GM19193 (cell line): ENCODE measurements around the gene LIX1L.

Experiments used
- POLR2A ChIP-seq: IDR thresholded peaks from 4 replicates; pipeline ENCODE4 v1.6.1; 2011; ENCODE audit not compliant: insufficient read depth, insufficient read length; ENCODE audit errors: extremely low read depth

Gene LIX1L

DNA sequence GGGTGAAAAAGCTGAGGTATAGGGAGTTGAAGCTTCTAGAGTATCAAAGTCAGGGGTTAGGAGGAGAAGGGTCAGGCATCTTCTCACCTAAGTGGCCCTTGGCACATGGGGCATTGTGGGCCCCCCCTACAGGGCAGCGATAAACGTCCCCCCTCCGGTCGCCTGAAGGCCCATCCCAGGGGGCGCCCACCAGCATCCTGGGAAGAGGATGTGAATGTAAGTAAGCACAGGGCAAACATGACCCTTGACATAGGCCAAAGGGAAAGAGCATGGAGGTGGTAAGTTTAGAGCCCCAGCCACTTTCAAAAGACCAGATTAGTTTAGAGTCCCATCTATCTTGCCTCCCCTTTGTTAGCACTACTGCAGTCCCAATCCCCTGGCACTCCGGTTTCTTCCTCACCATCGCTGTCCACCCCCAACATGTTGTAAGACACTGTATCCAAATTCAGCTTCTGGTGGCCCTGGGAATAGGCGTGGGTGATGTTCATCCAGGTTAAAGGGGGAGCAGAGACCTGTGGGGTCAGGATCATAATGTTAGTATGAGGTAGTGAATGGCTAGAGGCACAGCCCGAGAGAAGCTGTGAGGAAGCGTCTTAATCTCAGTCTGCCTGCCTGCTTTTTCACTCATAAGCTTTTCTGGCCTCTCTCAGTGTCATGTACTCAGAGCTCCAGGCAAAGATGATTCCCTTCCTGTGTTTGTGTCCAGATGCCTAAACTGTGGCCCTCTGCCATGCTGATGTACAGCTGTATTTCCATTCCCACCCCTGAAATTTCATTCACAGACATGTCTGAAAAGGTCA, 50.7 kb downstream of the LIX1L start:
- no peak for TF ChIP-seq POLR2A

DNA sequence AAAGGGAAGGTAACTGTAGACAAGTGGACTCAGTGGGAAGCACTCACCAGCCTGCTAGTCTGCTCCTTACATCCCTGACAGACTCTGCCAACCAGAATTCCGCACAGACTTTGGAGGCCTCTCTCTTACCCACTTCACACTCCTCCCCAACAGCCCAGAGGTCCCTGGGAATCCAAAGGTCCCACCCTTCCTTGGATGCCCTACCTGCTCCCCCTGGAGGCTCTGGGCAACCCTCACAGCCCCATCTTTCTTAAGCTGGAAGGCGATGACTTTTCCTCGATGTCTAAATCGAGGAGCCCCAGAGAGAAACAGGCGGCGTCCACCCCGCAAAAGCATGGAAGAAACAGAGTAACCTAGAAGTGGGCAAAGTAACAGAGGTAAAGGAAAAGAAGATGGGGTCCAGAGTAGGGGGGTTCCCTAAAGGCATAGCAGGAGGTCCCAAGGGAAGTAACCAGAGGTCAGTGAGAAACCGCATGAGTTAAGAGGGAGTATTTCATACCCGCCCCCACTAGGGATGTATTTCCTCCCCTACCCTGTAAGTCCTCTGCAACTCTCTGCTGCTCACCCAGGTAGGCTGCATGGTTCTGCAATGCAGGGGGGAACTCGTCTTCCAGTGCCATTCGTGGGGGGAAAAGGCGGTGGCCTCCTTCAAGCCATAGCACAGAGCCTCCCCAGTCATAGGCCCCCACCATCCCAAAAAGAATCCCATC, 56.4 kb downstream of the LIX1L start:
- TF ChIP-seq POLR2A, result no peak

DNA sequence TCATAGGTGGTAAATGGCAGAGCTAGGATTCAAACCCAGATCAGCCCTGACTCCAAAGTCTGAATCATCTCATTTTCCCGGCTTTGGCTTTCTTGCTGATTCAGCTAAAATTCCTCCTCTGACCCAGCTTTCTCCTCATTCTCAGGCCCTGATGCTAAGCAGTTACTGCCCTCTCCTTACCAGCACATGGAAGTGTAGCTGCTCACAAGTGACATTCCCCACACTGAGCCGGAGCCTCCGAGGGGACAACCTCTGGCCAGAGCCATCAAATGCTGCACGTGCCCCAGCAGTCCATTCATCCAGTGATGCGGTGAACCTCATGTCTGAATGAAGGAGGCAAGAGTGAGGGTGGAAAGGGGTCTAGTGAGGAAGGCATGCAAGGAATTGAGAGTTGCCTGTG, 59.1 kb downstream of the LIX1L start:
- TF ChIP-seq POLR2A, result no peak

DNA sequence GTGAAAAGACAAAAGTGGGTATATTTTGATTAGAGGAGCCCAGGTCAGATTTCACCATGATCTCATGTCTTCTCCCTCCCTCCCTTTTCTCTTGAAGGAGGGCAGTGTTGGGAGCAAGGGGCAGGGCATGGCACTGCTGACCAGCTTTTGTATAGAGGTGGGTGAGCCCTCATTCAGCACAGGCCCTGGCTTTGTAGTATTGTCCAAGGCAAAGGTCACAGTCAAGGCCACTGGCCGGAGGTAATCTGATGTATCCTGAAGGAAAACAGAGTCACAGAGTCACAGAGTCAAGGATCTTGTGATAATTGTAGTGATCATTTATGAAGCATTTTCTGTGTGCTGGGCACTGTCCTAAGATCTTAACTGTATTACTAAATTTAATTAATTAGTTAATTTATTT, 59.8 kb downstream of the LIX1L start:
- TF ChIP-seq POLR2A, result no peak

DNA sequence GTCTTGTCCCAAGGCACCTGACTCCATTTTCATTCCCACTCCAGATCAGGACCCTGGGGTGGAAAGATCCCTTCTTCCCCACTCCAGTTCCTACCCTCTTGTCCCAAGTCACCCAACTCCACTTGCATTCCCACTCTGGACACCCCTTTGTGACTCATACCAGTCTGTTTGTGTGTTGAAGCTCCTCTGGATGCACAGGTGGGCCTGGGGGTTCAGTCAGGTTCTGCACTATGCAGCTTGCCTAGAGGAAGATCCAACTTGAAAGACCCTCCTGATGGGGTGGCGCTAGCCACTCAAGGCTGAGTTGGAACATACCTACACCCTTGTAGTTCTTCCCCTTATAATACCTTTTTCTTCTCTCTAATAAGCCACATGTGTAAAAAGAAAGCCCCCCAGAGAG, 62.3 kb downstream of the LIX1L start:
- no peak for TF ChIP-seq POLR2A

DNA sequence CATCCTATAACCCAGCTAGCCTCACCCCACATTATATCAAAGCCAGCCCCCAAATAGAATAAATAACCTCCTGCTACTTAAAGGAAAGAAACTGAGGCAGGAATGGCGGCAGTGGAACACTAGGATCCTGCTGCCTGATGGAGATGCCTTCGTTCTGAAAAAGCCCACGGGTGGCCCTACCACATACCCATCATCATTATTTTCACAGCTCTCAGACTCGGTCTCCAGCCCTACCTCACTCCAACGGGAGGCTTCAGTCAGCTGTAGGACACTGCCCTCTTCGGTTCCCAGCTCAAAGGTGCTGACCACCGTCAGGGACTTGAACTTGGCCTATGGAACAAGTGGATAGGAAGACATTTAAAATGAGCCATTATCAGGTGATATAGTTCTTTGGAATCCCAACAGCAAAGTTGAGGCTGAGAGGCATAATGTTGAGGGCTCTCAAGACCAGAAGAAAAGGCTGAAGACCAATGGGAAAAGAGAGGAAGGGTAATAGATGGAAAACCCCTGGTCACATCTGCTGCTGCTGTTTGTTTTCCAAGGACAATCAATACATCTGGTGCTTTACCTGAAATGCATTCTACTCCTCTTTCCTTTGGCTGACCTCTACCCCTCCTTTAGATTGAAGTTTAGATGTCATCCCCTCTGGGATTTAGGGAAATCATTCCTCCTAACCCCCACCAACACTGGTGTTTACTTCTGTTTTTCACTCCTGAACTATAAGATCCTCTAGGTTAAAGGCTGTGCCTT, 64.3 kb downstream of the LIX1L start:
- TF ChIP-seq POLR2A, result no peak

DNA sequence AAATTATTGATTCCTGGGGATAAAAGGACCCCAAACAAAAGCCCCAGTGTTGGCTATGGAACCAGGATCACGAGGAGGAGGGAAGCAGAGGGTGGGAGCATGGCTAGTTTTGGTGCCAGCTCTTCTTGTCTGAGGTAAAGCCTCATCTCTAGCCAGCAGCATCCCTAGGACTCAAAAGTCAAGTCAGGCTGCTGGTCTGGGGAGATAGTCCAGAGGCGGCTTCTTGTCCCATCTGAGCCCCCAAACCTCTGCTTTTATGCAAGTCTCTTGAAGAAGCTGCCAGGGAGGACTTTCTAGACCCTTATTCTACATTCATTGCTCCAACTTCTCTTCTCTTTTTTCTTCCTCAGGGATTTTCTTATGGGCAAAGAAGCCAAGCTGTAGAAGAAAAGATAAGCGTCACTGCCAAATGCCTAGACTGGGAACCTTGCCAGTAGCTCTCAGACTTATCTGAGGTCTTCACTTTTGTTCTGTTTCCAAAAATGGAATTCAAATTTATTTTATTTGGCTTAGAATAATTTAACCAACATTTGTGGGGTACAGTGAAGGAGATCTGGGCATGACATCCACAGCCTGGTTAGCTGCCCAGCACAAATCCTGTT, 65.2 kb downstream of the LIX1L start:
- TF ChIP-seq POLR2A, result no peak

DNA sequence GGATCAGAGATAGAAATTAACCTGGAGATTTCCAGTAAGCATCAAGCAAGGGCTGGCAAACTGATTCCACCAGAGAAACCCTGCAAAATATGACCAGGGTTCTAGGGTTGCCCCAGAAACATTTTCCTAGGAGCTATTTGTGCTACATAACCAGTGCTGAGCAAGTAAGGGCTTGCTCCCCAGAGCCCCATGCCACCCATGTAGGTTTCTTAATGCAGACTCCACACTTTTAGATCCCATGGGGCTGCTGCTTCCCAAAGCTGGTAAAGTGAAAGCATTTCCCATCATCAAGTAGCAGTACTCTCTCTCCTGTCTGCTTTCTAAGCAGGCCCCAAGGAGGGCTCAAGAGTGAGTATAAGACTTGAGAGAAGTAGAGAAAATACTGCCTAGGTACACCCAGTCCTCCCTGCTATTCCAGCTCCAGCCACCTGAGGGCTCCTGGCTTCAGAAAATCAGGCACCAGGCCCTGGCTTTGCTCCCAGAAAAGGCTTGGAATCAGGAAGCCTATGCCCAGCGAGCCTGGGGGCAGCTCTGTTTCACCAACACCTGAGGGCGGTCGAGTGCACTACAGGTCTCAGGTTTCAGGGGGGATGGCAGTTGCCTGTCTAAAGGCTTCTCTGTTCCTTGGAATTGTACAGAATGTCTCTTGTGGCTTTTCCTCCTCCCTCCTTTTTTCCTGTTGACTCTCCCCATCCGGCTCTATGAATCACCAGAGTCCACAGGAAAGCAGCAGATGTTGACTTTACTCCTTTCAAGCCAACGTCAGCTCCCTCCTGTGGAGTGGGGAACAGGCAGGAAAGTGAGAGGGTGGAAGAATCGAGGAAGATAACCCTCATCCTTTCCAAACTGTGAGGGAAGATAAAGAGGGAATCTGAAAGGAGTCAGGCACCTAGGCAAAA, 66.0 kb downstream of the LIX1L start:
- TF ChIP-seq POLR2A, result no peak

DNA sequence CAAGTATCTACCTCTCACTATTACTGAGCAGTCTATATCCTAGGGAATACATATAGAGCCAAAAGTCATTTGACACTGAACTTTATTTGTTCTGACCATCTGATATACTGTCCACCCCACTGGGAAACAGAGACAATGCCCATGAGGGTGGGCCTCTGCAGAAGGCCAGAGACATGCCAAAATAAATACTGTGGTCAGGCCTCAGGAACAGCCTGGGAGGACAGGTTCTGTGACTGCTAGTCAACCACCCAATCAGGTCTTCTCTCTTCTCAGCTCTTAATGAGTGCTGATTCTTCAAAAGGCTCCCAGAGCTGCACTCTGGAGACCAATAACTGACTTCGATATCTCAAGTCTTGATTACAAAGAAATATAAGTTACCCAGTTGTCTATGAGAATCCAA, 66.7 kb downstream of the LIX1L start:
- TF ChIP-seq POLR2A, result no peak

DNA sequence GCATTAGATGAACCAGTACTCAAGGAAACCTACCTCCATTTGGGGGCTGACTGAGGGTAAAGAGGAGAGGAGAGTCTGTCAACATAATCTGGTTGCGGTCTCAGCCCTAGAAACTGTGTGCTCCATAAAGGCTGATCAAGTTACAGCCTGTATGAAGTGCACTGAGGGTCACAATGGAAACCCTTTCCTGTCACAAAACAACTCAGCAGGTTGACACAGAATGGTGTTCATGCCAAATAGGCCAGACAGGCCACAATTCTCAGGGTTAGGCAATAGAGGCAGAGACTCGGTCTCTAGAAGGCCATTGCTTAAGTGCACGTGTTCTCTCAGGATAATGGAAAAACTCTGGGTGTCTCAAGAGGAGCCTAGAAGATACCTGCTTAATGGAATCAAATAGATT, 68.1 kb downstream of the LIX1L start:
- no peak for TF ChIP-seq POLR2A

DNA sequence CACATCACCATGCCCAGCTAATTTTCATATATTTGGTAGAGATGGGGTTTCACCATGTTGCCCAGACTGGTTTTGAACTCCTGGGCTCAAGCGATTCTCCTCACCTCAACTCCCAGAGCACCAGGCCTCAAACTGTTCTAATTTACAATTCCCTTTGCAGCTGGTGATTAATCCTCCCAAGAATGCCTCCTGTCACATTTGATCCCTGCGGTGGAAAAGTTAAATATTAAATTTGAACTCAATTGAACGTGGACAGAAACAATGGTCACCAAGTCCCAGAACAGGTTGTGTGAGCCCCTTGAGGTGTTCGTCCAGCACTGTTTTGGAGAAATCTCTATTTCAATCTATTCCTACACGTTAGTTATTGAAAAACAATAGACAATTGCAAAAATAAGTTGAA, 70.2 kb downstream of the LIX1L start:
- TF ChIP-seq POLR2A, result no peak

DNA sequence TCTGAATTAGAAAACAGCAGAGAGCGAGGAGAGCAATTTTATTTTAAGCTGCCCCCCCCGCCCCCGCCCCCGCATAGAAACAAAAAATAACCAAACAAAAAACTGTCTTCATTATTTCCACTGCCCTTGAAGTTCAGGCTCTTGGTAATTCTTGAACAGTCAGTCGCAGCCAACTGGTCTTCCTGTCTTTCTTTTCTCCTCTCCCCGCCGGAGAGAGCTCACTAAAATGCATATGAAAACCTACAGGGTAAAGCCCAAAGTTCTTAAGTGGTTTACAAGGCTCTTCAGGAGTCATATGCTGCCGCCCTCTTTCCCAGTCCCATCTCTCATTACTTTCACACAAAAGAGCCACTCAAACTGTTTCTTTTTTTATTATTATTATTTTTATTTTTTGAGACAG, 71.0 kb downstream of the LIX1L start:
- no peak for TF ChIP-seq POLR2A

DNA sequence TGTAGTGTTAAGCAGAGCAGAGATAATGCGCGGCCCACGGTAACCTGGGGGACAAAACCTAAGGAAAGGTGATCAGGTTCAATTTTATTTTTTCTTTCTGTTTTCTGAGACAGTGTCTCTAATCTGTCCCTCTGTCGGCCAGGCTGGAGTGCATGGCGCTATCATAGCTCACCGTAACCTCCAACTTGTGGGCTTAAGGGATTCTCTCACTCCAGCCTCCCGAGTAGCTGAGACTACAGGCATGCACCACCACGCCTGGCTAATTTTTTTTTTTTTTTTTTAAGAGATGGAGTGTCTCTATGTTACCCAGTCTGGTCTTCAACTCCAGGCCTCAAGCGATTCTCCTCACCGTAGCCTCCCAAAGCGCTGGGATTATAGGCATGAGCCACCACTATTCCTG, 71.4 kb downstream of the LIX1L start:
- TF ChIP-seq POLR2A, result no peak

DNA sequence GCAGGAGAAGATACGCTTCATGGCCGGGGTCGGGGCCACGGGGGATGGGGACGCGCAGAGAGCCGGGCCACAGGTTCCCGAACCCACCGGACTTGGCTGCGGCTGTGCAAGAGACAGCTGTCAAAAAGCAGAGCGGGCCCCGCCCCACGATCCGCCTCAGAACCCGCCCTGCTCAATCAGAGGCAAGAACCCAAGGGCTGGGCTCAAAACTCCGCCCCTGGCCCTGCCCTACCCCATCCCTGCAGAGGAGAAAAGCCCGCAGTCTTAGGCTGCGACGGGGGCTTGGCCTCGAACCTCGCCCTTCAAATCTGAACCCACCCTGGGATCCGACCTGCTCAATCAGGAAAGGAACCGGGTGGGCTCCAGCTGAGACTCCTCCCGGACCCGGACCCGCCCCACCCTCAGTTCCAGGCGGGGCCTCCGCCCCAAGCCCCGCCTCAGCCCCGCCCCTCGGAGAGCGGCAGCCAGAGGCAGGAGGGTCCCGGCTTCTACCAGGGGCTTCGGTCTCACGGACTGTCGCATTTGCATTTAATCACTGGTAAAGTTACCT, 72.0 kb downstream of the LIX1L start, which contains the start of gene ANKRD35:
Gene ANKRD35 (minus strand): TSS at position 129 of the 550 bp plus-strand sequence. CDS start 108 bp downstream, at position 21.
- no peak for TF ChIP-seq POLR2A
